ENCODE results near the gene SMU1.
A peak's percentile ranks its signal among the peaks of the same experiment; 100 is the strongest.

SMU1 gene

DNA sequence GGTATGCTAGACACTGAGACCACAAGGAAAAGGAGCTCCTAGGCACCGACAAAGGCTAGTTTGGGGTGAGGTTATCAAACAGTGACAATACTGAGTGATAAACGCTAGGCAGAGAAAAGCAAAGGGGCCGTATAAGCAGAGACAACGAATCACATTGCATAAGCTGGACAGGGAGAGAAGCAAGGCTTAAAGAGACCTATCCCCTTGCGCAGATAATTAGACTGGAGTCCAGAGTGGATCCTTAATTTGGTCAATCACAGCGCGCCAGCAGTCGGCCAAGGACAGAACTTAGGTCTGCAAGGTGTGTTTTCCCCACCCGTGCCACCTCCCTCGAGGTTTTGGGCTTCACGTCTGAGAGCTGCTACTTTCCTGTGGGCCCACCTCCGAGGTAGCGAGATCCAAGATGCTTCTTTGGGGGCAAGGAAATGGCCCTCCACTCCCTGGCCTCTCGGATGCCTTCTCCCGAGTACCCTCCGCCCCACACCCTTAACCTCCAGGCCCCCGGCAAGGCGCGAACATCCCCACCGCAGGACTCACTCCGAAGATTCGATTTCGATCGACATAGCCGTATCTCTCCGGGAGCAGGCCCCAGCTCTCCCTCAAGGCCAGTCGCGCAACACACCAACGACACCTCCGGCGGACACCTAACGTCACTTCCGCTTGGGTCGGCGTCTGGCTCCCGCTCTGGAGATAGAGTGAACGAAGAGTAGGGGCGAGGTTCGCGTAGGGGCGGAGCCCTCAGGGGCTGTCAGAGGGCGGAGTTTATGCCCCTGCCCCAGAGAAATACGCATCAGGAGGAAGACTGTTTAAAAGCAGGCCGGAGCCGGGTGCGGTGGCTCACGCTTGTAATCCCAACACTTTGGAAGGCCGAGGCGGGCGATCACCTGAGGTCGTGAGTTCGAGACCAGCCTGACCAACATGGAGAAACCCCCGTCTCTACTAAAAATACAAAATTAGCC is at the start of gene SMU1:
Gene SMU1, minus strand, starts transcription at position 629 of the 959 bp plus-strand sequence. Its CDS starts 66 bp downstream, at position 563.
- peak; percentile 96 for DNase-seq (ENCODE audit: low read depth)

GRCh38 chr9:33125461-33125860 is 49.0 kb upstream of the SMU1 start:
- no peak for DNase-seq (ENCODE audit: low read depth)

- DNase-seq (ENCODE audit: low read depth) = no peak
Observed at GRCh38 chr9:33124751-33125381, 48.4 kb upstream of the SMU1 start.

- no peak for DNase-seq (ENCODE audit: low read depth)
Observed at GRCh38 chr9:33124046-33124445, 47.6 kb upstream of the SMU1 start.

DNA sequence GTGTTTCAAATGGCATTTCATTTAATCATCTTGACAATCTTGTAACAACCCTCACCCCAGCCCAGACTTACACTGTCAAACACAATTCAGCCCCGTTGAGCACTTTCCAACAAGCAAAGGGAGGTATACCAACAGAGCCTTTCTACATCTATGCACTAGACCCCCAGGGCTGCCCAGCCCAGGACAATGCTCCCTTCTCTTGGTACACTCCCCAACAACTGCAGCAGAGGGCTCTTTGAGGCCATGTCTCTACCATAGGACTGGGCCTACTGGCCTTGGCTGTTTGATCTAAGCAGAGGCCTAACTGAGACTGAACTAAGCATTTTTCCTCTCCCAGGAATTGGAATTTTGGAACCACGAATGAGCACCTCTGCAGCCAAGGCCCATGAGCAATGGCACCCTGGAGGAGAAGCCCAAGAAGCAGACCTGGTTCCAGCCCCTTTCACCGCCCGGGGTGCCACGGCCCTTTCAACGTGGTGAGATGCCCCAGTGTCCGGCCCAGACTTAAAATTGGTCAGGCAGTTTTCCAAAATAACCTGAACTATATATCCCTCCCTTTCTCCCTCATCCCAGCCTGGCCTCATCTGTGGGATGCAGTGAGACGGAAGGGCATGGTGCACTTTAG is 47.0 kb upstream of the SMU1 start:
- no peak for DNase-seq (ENCODE audit: low read depth)

DNA sequence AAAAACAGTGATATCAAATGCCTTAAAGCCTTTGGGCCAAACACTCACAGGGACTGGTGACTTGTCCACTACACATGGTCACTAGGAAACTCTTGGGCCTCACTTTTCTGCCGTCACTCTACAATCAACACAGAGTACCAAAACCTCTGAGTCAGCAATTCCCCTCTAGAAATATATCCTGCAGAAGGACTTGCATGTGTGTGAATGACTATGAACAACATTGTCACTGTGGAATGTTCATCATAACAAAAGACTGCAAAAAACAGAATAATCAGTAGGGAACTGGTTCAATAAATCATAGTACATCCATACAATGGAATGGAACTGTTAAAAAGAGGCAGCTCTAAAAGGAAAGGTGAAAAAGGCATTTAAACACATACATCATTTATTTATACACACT is 44.1 kb upstream of the SMU1 start:
- no peak for DNase-seq (ENCODE audit: low read depth)

DNA sequence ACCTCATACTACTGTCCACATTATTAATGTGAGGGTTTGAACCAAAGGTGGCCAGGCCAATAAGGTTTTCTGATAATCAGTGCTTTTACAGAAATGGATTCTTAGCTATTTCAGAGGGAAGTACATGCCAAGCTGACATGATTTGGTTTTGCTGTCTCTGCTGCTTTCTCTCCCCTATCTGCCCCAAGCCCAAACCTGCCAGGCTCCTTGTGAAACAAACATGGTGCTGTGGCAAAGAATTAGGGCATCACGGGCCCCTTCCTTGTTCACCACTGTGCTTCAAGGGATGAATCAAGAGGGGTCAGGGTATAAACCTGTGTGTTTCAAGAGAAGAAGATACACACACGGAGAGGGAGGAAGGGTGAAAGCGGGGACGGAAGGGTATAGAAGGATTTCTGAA is 41.3 kb upstream of the SMU1 start:
- DNase-seq (ENCODE audit: low read depth) = no peak

DNA sequence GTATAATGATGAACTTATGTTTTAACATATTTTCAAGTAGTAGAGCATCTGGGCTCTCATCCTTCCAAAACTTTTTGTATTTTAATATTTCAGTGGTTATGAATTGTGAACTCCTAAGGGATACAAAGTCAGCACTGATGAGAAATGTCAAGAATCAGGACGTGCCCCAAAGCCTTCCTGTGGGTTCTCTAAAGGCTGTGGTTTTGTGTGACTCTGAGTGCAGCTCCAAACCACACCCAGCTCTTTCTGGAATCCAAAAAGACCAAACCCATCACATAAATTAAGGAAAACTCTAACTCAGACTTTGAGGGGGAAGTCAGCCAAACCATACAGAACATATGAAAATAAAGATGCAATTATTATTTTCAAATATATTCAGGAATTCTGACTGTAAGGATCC is 40.8 kb upstream of the SMU1 start:
- DNase-seq (ENCODE audit: low read depth) = no peak

GRCh38 chr9:33116860-33117259 is 40.4 kb upstream of the SMU1 start:
- no peak for DNase-seq (ENCODE audit: low read depth)

- DNase-seq (ENCODE audit: low read depth) = no peak
Observed at GRCh38 chr9:33114746-33115145, 38.3 kb upstream of the SMU1 start.

- DNase-seq (ENCODE audit: low read depth) = no peak
Observed at GRCh38 chr9:33113799-33114547, 37.5 kb upstream of the SMU1 start.

DNA sequence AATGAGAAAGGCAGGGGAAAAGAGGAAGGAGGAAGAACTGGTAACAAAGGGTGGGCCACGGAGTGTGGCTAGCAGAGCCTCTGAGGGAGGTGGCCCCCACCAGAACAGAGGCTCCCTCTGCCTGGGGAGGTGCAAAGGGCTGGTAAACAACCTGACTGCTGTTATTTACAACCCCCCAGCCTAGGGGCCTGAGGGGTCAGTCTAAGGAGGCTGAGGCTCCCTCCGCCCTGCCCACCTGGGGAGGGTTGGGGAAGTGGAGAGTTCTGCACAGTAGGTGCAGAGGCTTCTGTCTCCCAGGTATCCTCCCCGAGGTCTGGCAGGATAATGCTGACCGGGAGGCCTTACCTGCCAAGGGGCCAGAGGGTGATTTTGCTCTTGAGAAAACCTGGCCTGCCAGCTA is 35.6 kb upstream of the SMU1 start:
- no peak for DNase-seq (ENCODE audit: low read depth)

DNA sequence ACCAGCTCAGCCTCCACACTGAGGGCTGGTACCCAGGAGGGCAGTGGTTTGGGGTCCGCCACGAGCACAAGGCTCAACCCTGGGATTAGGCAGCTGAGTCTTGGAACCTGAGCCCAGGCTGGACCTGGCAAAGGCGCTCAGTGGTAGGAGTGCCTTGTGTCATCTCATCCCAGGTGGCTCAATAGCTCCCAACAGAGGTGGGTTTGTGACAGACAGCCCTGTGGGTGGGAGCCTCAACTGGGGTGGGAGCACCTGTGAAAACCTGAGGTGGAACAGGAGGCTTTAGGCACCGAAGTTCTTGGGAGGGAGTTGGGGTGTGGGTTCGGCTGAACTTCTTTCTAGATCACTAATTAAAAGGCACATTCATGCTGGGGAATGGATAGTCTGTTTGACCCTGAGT is 35.2 kb upstream of the SMU1 start:
- DNase-seq (ENCODE audit: low read depth) = no peak

DNA sequence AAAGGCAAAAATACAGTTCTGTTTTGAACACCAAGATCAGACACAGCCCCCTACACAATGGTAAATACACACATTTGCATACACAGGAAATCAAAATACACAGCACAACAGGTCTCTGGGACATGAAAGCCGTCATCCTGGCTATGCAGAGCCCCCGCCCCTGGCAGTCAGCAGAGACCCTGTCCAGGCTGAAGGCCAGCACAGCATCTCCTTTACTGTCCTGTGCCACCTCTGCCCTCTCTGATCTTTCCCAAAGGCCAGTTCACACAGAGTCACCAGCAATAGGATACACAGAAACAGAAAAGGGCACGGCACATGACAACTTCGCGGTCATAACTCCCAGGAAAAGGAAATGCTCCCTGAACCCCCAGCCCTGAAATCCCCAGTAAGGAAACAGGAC is 34.2 kb upstream of the SMU1 start:
- DNase-seq (ENCODE audit: low read depth) = no peak

GRCh38 chr9:33109850-33110595 is 33.5 kb upstream of the SMU1 start:
- DNase-seq (ENCODE audit: low read depth) = no peak

DNA sequence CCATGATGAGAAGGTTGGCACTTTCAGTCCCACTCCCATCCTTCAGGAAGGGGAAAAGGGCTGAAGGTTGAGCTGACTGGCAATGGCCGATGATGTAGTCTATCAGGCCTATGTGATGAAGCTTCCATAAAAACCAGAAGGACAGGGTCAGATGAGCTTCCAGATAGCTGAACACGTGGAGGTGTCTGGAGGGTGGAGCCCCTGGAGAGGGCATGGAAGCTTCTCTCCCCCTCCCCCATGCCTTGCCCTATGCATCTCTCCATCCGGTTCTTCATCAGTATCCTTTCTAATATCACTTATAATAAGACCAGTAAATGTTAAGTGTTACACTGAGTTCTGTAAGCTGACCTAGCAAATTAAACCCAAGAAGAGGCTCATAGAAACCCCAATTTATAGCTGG is 32.6 kb upstream of the SMU1 start:
- DNase-seq (ENCODE audit: low read depth) = no peak

DNA sequence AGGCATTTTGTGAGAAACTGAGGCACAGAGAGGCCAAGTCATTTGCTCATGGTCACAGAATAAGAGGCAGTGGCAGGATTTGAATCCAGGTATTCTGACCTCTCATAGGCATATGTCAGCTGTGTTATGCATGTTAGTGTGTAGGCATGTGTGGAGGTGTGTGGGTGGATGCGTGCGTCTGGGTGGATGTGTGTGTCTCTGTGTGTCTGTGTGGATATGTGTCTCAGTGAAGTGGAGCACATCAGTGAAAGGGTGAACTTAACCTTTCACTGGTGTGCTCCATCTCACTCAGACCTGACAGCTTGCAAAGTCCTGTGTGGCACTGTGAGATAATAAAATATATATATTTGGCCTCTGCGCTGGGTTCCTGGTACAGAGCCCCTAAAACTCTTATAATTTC is 32.0 kb upstream of the SMU1 start:
- DNase-seq (ENCODE audit: low read depth) = no peak

DNA sequence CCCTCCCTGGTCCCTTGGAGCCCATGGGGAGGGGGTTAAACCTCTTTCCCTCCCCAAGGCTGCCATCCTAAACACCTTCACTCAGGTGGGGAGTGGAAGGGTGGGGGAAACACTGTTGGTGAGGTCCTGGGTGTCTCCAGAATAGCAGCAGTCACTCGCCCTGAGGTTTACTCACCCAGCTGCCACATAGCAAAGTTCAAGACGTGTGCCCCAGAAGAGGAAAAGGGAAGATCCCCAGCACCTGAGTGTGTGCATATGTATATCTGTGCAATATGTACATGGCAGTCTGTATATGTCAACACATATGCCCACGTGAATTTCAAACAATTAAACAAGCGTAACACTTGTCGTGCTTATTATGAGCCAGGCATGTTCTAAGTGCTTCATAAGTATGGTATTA is 31.3 kb upstream of the SMU1 start:
- no peak for DNase-seq (ENCODE audit: low read depth)

- DNase-seq (ENCODE audit: low read depth) = peak; percentile 81
Observed at GRCh38 chr9:33106827-33107621, 30.6 kb upstream of the SMU1 start.

GRCh38 chr9:33106372-33106771 is 29.9 kb upstream of the SMU1 start:
- no peak for DNase-seq (ENCODE audit: low read depth)

DNA sequence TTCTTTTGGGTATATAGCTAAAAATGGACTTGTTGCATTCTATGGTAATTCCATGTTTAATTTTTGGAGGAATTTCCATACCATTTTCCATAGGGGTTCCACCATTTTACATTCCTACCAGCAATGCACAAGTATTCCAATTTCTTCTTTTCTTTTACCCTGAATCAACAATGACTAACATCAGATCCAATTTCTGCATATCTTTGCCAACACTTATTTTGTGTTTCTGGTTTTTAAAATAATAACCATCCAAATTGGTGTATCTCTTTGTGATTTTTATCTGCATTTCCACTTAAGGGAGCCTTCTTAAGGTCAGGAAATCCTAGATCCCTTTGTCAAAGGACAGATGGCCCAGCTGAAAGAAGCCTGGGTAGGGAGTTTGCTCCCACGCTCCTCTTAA is 29.5 kb upstream of the SMU1 start:
- DNase-seq (ENCODE audit: low read depth) = no peak
